ENCODE results near the gene NELL1. TPM values are rescaled to one million over a fixed set of nuclear protein-coding genes. Genes with fewer than 3 reads are reported as not detected.

NELL1 gene
- polyA plus RNA-seq, 2 donors = 0.04 to 0.08 TPM

DNA sequence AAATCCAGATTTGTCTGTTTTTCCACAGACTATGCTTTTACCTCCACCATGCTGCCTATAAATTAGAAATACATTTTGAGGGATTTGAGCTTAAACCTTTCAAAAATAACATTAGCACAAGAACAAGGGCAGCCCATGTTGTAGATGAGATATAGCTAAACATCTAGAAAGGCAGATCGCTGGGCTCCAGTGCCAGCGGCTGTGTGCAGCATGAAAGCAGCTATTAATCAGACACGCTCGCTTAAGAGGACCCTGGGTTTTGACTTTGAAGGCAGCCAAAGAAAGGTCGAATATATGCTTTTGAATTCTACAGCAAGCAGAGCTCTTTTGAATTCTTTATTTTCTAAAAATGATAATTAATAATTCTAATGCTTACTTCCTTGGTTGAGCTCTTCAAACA is 684.0 kb downstream of the NELL1 start:
- no peaks in the 10 kb centered on the region for H3K27me3 ChIP-seq (ENCODE audit: control insufficient read depth in 1 of 2, insufficient read depth in 2 of 2, low read length in 2 of 2)
- H3K27ac ChIP-seq (ENCODE audit: low read depth in 2 of 2, low read length in 1 of 2) = no peak overlapping the region
- H3K9me3 ChIP-seq (ENCODE audit: control insufficient read depth in 2 of 2, insufficient read depth in 1 of 2, low read depth in 1 of 2, low read length in 1 of 2) = no peaks in the 10 kb centered on the region
- H3K4me3 ChIP-seq (ENCODE audit: low read depth in 1 of 2, low read length in 2 of 2) = no peak overlapping the region
- 66 to 72% methylated on average over 5 of the region's 5 CpGs for WGBS, 2 donors
- H3K36me3 ChIP-seq (ENCODE audit: control insufficient read depth in 2 of 2, insufficient read depth in 2 of 2, low read length in 1 of 2) = no peaks in the 10 kb centered on the region
- no peaks in the 10 kb centered on the region for H3K4me1 ChIP-seq (ENCODE audit: control insufficient read depth in 2 of 2, insufficient read depth in 2 of 2, low read length in 1 of 2)

DNA sequence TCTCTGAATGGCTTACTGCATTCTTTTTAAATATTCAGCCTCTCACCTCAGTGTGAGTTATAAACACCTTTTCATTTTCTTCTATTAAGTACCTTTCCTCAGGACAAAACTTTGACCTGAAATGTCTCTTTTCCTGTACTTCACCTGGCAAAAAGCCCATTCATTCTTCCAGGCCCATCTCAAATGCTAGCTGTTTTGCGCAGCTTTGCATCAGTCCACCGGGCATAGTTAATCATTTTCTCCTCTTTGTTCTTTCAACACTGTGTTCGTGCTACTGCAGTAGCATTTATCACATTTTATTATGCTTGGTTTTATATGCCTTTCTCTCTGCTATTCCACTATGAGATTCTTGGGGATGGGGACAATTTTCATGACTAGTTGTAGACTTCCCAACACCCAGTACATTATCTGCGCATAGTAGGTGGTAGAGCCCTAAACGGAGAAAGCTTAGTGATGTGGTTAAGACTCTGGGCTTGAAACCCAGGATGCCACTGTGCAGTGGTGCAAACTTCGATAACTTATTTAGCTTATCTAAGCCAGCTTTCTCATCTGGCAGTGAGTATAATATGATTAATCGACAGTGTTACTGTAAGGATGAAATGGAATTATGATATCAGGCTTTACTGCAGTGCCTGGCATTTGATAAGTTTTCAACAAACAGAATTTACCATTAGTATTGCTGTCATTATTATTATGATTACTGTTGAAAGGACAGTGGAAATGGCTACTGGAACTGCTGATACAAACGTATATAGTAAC is 695.7 kb downstream of the NELL1 start:
- H3K4me3 ChIP-seq (ENCODE audit: low read depth in 1 of 2, low read length in 2 of 2) = no peak overlapping the region
- 64 to 70% methylated on average over 8 of the region's 8 CpGs for WGBS, 2 donors
- H3K27ac ChIP-seq (ENCODE audit: low read depth in 2 of 2, low read length in 1 of 2) = no peak overlapping the region
- H3K27me3 ChIP-seq (ENCODE audit: control insufficient read depth in 1 of 2, insufficient read depth in 2 of 2, low read length in 2 of 2) = no peaks in the 10 kb centered on the region
- H3K4me1 ChIP-seq (ENCODE audit: control insufficient read depth in 2 of 2, insufficient read depth in 2 of 2, low read length in 1 of 2) = no peaks in the 10 kb centered on the region
- H3K9me3 ChIP-seq (ENCODE audit: control insufficient read depth in 2 of 2, insufficient read depth in 1 of 2, low read depth in 1 of 2, low read length in 1 of 2) = peaks cover 0 to 3% of the 10 kb centered on the region in 2 donors
- no peaks in the 10 kb centered on the region for H3K36me3 ChIP-seq (ENCODE audit: control insufficient read depth in 2 of 2, insufficient read depth in 2 of 2, low read length in 1 of 2)

GRCh38 chr11:21369947-21370346 is 700.6 kb downstream of the NELL1 start:
- 76 to 88% methylated on average over 1 of the region's 1 CpG for WGBS, 2 donors
- H3K4me1 ChIP-seq (ENCODE audit: control insufficient read depth in 2 of 2, insufficient read depth in 2 of 2, low read length in 1 of 2) = no peaks in the 10 kb centered on the region

GRCh38 chr11:21371044-21371443 is 701.7 kb downstream of the NELL1 start:
- Histone ChIP-seq H3K27ac (ENCODE audit: low read depth in 2 of 2, low read length in 1 of 2) (no peak overlapping the region), H3K4me3 (ENCODE audit: low read depth in 1 of 2, low read length in 2 of 2) (no peak overlapping the region), H3K4me1 (ENCODE audit: control insufficient read depth in 2 of 2, insufficient read depth in 2 of 2, low read length in 1 of 2) (no peaks in the 10 kb centered on the region), H3K27me3 (ENCODE audit: control insufficient read depth in 1 of 2, insufficient read depth in 2 of 2, low read length in 2 of 2) (no peaks in the 10 kb centered on the region), H3K36me3 (ENCODE audit: control insufficient read depth in 2 of 2, insufficient read depth in 2 of 2, low read length in 1 of 2) (no peaks in the 10 kb centered on the region), H3K9me3 (ENCODE audit: control insufficient read depth in 2 of 2, insufficient read depth in 1 of 2, low read depth in 1 of 2, low read length in 1 of 2) (no peaks in the 10 kb centered on the region)
- WGBS, 2 donors = 83 to 86% methylated on average over 5 of the region's 5 CpGs

More at GRCh38 chr11:21369947-21370346, 700.6 kb downstream of the NELL1 start:
- H3K36me3 ChIP-seq (ENCODE audit: control insufficient read depth in 2 of 2, insufficient read depth in 2 of 2, low read length in 1 of 2) = no peaks in the 10 kb centered on the region
- H3K9me3 ChIP-seq (ENCODE audit: control insufficient read depth in 2 of 2, insufficient read depth in 1 of 2, low read depth in 1 of 2, low read length in 1 of 2) = no peaks in the 10 kb centered on the region
- H3K27ac ChIP-seq (ENCODE audit: low read depth in 2 of 2, low read length in 1 of 2) = no peak overlapping the region
- H3K4me3 ChIP-seq (ENCODE audit: low read depth in 1 of 2, low read length in 2 of 2) = no peak overlapping the region
- H3K27me3 ChIP-seq (ENCODE audit: control insufficient read depth in 1 of 2, insufficient read depth in 2 of 2, low read length in 2 of 2) = no peaks in the 10 kb centered on the region

GRCh38 chr11:21372672-21373071 is 703.3 kb downstream of the NELL1 start:
- no peaks in the 10 kb centered on the region for H3K9me3 ChIP-seq (ENCODE audit: control insufficient read depth in 2 of 2, insufficient read depth in 1 of 2, low read depth in 1 of 2, low read length in 1 of 2)
- H3K27me3 ChIP-seq (ENCODE audit: control insufficient read depth in 1 of 2, insufficient read depth in 2 of 2, low read length in 2 of 2) = no peaks in the 10 kb centered on the region
- no peak overlapping the region for H3K27ac ChIP-seq (ENCODE audit: low read depth in 2 of 2, low read length in 1 of 2)
- no peak overlapping the region for H3K4me3 ChIP-seq (ENCODE audit: low read depth in 1 of 2, low read length in 2 of 2)
- WGBS, 2 donors = 48 to 65% methylated on average over 1 of the region's 1 CpG
- H3K4me1 ChIP-seq (ENCODE audit: control insufficient read depth in 2 of 2, insufficient read depth in 2 of 2, low read length in 1 of 2) = no peaks in the 10 kb centered on the region
- no peaks in the 10 kb centered on the region for H3K36me3 ChIP-seq (ENCODE audit: control insufficient read depth in 2 of 2, insufficient read depth in 2 of 2, low read length in 1 of 2)

DNA sequence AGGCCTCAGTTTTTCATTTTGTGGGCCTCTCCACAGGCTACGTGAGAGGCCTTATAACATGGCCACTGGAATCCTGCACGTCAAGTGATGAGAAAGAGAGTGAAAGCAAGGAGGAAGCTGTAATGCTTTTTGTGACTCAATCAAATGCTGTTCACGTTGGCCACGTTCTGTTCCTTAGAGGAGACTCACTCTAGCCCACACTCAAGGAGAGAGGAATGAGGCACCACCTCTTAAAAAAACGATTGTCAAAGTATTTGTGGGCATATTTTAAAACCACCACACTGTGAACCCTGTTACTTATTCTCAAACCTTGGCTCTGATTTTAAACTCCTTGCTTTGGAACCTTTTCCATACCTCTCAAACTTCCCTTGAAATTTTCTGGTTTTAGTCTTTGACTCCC is 705.0 kb downstream of the NELL1 start:
- H3K36me3 ChIP-seq (ENCODE audit: control insufficient read depth in 2 of 2, insufficient read depth in 2 of 2, low read length in 1 of 2) = no peaks in the 10 kb centered on the region
- 53 to 68% methylated on average over 5 of the region's 5 CpGs for WGBS, 2 donors
- no peak overlapping the region for H3K4me3 ChIP-seq (ENCODE audit: low read depth in 1 of 2, low read length in 2 of 2)
- no peak overlapping the region for H3K27ac ChIP-seq (ENCODE audit: low read depth in 2 of 2, low read length in 1 of 2)
- H3K9me3 ChIP-seq (ENCODE audit: control insufficient read depth in 2 of 2, insufficient read depth in 1 of 2, low read depth in 1 of 2, low read length in 1 of 2) = no peaks in the 10 kb centered on the region
- no peaks in the 10 kb centered on the region for H3K27me3 ChIP-seq (ENCODE audit: control insufficient read depth in 1 of 2, insufficient read depth in 2 of 2, low read length in 2 of 2)
- H3K4me1 ChIP-seq (ENCODE audit: control insufficient read depth in 2 of 2, insufficient read depth in 2 of 2, low read length in 1 of 2) = no peaks in the 10 kb centered on the region

- H3K27ac ChIP-seq (ENCODE audit: low read depth in 2 of 2, low read length in 1 of 2) = no peak overlapping the region
- no peaks in the 10 kb centered on the region for H3K27me3 ChIP-seq (ENCODE audit: control insufficient read depth in 1 of 2, insufficient read depth in 2 of 2, low read length in 2 of 2)
- no peaks in the 10 kb centered on the region for H3K4me1 ChIP-seq (ENCODE audit: control insufficient read depth in 2 of 2, insufficient read depth in 2 of 2, low read length in 1 of 2)
- H3K36me3 ChIP-seq (ENCODE audit: control insufficient read depth in 2 of 2, insufficient read depth in 2 of 2, low read length in 1 of 2) = no peaks in the 10 kb centered on the region
- WGBS, 2 donors = 68% methylated on average over 4 of the region's 4 CpGs
- no peak overlapping the region for H3K4me3 ChIP-seq (ENCODE audit: low read depth in 1 of 2, low read length in 2 of 2)
- no peaks in the 10 kb centered on the region for H3K9me3 ChIP-seq (ENCODE audit: control insufficient read depth in 2 of 2, insufficient read depth in 1 of 2, low read depth in 1 of 2, low read length in 1 of 2)
Measured at GRCh38 chr11:21385669-21386440, 716.5 kb downstream of the NELL1 start.

GRCh38 chr11:21390430-21390829 is 721.0 kb downstream of the NELL1 start:
- H3K4me3 ChIP-seq (ENCODE audit: low read depth in 1 of 2, low read length in 2 of 2) = no peak overlapping the region
- H3K4me1 ChIP-seq (ENCODE audit: control insufficient read depth in 2 of 2, insufficient read depth in 2 of 2, low read length in 1 of 2) = no peaks in the 10 kb centered on the region
- no peak overlapping the region for H3K27ac ChIP-seq (ENCODE audit: low read depth in 2 of 2, low read length in 1 of 2)
- 87 to 95% methylated on average over 5 of the region's 5 CpGs for WGBS, 2 donors
- H3K9me3 ChIP-seq (ENCODE audit: control insufficient read depth in 2 of 2, insufficient read depth in 1 of 2, low read depth in 1 of 2, low read length in 1 of 2) = no peaks in the 10 kb centered on the region
- H3K27me3 ChIP-seq (ENCODE audit: control insufficient read depth in 1 of 2, insufficient read depth in 2 of 2, low read length in 2 of 2) = no peaks in the 10 kb centered on the region
- no peaks in the 10 kb centered on the region for H3K36me3 ChIP-seq (ENCODE audit: control insufficient read depth in 2 of 2, insufficient read depth in 2 of 2, low read length in 1 of 2)

- H3K27ac ChIP-seq (ENCODE audit: low read depth in 2 of 2, low read length in 1 of 2) = no peak overlapping the region
- no peak overlapping the region for H3K4me3 ChIP-seq (ENCODE audit: low read depth in 1 of 2, low read length in 2 of 2)
- WGBS, 2 donors = 35 to 60% methylated on average over 5 of the region's 5 CpGs
- H3K27me3 ChIP-seq (ENCODE audit: control insufficient read depth in 1 of 2, insufficient read depth in 2 of 2, low read length in 2 of 2) = no peaks in the 10 kb centered on the region
- no peaks in the 10 kb centered on the region for H3K36me3 ChIP-seq (ENCODE audit: control insufficient read depth in 2 of 2, insufficient read depth in 2 of 2, low read length in 1 of 2)
- H3K9me3 ChIP-seq (ENCODE audit: control insufficient read depth in 2 of 2, insufficient read depth in 1 of 2, low read depth in 1 of 2, low read length in 1 of 2) = no peaks in the 10 kb centered on the region
- no peaks in the 10 kb centered on the region for H3K4me1 ChIP-seq (ENCODE audit: control insufficient read depth in 2 of 2, insufficient read depth in 2 of 2, low read length in 1 of 2)
Measured at GRCh38 chr11:21396342-21397008, 727.1 kb downstream of the NELL1 start.

Measured in esophagus (tissue), 2 donors.